ENCODE data around the gene FMNL1. TPM values are rescaled to one million over a fixed set of nuclear protein-coding genes. Genes with fewer than 3 reads are reported as not detected.

Gene FMNL1
- total RNA-seq, 4 donors from 2014 or later, result 9.3 to 45.4 (median 15.8) TPM

GRCh38 chr17:45177563-45177962 is 44.1 kb upstream of the FMNL1 start:
- no peak for DNase-seq
- Histone ChIP-seq H3K4me3 (no peak overlapping the region), H3K9me3 (no peaks in the 10 kb centered on the region), H3K27me3 (no peaks in the 10 kb centered on the region), H3K27ac (no peak overlapping the region), H3K36me3 (no peaks in the 10 kb centered on the region), H3K4me1 (peaks cover 0 to 23% (median 5%) of the 10 kb centered on the region in 4 donors)
- TF ChIP-seq CTCF (IDR thresholded peaks at IDR 0.05) (no peak), POLR2A (IDR thresholded peaks at IDR 0.05) (no peak)

- Histone ChIP-seq H3K9me3 (no peaks in the 10 kb centered on the region), H3K27ac (no peak overlapping the region), H3K4me3 (no peak overlapping the region), H3K36me3 (no peaks in the 10 kb centered on the region), H3K27me3 (no peaks in the 10 kb centered on the region), H3K4me1 (no peaks in the 10 kb centered on the region)
- DNase-seq, result no peak
- TF ChIP-seq CTCF (IDR thresholded peaks at IDR 0.05) (no peak), POLR2A (IDR thresholded peaks at IDR 0.05) (no peak)
Observed at GRCh38 chr17:45184144-45184543, 37.5 kb upstream of the FMNL1 start.

- H3K9me3 ChIP-seq, result no peaks in the 10 kb centered on the region
- TF ChIP-seq POLR2A (IDR thresholded peaks at IDR 0.05), result no peak
- TF ChIP-seq CTCF (IDR thresholded peaks at IDR 0.05), result no peak
- no peak for DNase-seq
- no peaks in the 10 kb centered on the region for H3K36me3 ChIP-seq
- H3K27ac ChIP-seq, result no peak overlapping the region
- H3K4me1 ChIP-seq, result no peaks in the 10 kb centered on the region
- H3K4me3 ChIP-seq, result no peak overlapping the region
- no peaks in the 10 kb centered on the region for H3K27me3 ChIP-seq
Observed at GRCh38 chr17:45186801-45187354, 34.8 kb upstream of the FMNL1 start.

GRCh38 chr17:45189009-45189408 is 32.7 kb upstream of the FMNL1 start:
- no peak for DNase-seq
- Histone ChIP-seq H3K4me3 (no peak overlapping the region), H3K36me3 (no peaks in the 10 kb centered on the region), H3K27ac (no peak overlapping the region), H3K9me3 (no peaks in the 10 kb centered on the region), H3K4me1 (no peaks in the 10 kb centered on the region), H3K27me3 (no peaks in the 10 kb centered on the region)
- TF ChIP-seq CTCF (IDR thresholded peaks at IDR 0.05), result no peak
- TF ChIP-seq POLR2A (IDR thresholded peaks at IDR 0.05), result no peak

- no peak overlapping the region for H3K4me3 ChIP-seq
- no peaks in the 10 kb centered on the region for H3K4me1 ChIP-seq
- no peaks in the 10 kb centered on the region for H3K9me3 ChIP-seq
- H3K36me3 ChIP-seq, result no peaks in the 10 kb centered on the region
- H3K27ac ChIP-seq, result peak overlapping the region in 1 of 4 donors; percentile 36
- DNase-seq, result no peak
- no peaks in the 10 kb centered on the region for H3K27me3 ChIP-seq
- TF ChIP-seq CTCF (IDR thresholded peaks at IDR 0.05) (peak in 1 of 6 experiments; percentile 27), POLR2A (IDR thresholded peaks at IDR 0.05) (no peak)
Observed at GRCh38 chr17:45190503-45191255, 31.0 kb upstream of the FMNL1 start.
